ENCODE results near the gene PTPN14. TPM values are rescaled to one million over a fixed set of nuclear protein-coding genes. Genes with fewer than 3 reads are reported as not detected.

PTPN14 gene
- total RNA-seq, 1 experiment from 2014 or later: 37.5 TPM

DNA sequence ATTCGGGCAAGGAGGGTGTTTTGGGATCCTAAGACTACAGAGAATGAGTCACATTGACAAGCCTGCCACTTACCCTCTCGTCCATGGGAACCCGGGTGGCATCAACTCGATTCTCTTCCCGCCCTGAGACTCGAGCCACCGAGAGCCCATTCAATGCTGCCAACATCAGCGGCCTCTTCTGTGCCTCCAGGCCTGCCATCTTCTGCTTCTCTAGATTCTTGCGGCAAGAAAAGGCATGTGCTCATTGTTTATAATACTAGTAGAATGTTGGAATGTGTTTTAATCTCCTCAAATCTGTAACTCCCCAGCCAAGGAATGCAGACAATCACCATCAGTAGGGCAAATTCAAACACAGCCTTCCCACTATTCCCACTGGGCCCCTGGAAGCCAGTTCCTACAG, 173.5 kb downstream of the PTPN14 start:
- ATAC-seq: no peak
- ChIA-PET POLR2A (no interaction called here), CTCF (no interaction called here), RAD21 (ENCODE audit: low non-redundant PET in 1 of 2, low total read pairs in 2 of 2, uncharacterized antibody in 2 of 2, unreplicated experiment in 2 of 2) (no interaction called here)
- peaks cover under 1 to 3% of the 10 kb centered on the region in 2 experiments; a peak in 2 of 4 replicates for H3K36me3 ChIP-seq (ENCODE audit: control insufficient read depth in 1 of 2, insufficient read depth in 2 of 2, low read length in 2 of 2)
- no TSS peak for BruUV-seq (replicated peaks)
- H3K79me2 ChIP-seq (ENCODE audit: insufficient read depth, low read length): no peaks in the 10 kb centered on the region
- H3K9ac ChIP-seq (ENCODE audit: low read length): no peak overlapping the region
- intact Hi-C loops (cut with micrococcal nuclease): no loop called here
- DNase-seq (ENCODE audit: low read depth, low spot score): no peak
- no peaks in the 10 kb centered on the region for H3K27me3 ChIP-seq (ENCODE audit: insufficient read depth, low read length)
- no peak overlapping the region for H3K4me3 ChIP-seq (replicated peaks in 1 of 2; ENCODE audit: low read depth in 1 of 2, low read length in 2 of 2)
- no peaks in the 10 kb centered on the region for H3K9me2 ChIP-seq (ENCODE audit: insufficient read depth)
- H3K4me2 ChIP-seq (ENCODE audit: low read length): no peak overlapping the region
- no peaks in the 10 kb centered on the region for H4K20me1 ChIP-seq (ENCODE audit: insufficient read depth)
- H3K27ac ChIP-seq (ENCODE audit: low read depth, low read length): no peak overlapping the region; the same call in 1 of the 2 replicates
- no peak overlapping the region for H2AFZ ChIP-seq (ENCODE audit: low read depth, low read length, poor library complexity, severe bottlenecking)
- H3K4me1 ChIP-seq (ENCODE audit: control insufficient read depth in 1 of 2, insufficient read depth in 2 of 2, low read length in 2 of 2): peaks cover 15 to 24% of the 10 kb centered on the region in 2 experiments
- no peaks in the 10 kb centered on the region for H3K9me3 ChIP-seq (ENCODE audit: control insufficient read depth in 1 of 2, insufficient read depth in 1 of 2, low read depth in 1 of 2, low read length in 2 of 2)
- TF ChIP-seq ZNF274 (IDR thresholded peaks at IDR 0.05; ENCODE audit: low read depth, low read length): no peak
- no peak for TF ChIP-seq FOSL1 (IDR thresholded peaks at IDR 0.05; ENCODE audit: low read depth)
- TF ChIP-seq RAD21 (IDR thresholded peaks at IDR 0.05; ENCODE audit: low read depth): no peak
- no peak for TF ChIP-seq ELF1 (IDR thresholded peaks at IDR 0.05; ENCODE audit: borderline replicate concordance, low read depth)
- TF ChIP-seq POLR2A (IDR thresholded peaks at IDR 0.05; ENCODE audit: borderline replicate concordance, extremely low read depth, insufficient read depth, insufficient read length): no peak
- no peak for TF ChIP-seq EGR1 (IDR thresholded peaks at IDR 0.05; ENCODE audit: low read depth)
- TF ChIP-seq MAX (IDR thresholded peaks at IDR 0.05): no peak
- TF ChIP-seq ZFX (IDR thresholded peaks at IDR 0.05): no peak
- TF ChIP-seq, protein P1, sequence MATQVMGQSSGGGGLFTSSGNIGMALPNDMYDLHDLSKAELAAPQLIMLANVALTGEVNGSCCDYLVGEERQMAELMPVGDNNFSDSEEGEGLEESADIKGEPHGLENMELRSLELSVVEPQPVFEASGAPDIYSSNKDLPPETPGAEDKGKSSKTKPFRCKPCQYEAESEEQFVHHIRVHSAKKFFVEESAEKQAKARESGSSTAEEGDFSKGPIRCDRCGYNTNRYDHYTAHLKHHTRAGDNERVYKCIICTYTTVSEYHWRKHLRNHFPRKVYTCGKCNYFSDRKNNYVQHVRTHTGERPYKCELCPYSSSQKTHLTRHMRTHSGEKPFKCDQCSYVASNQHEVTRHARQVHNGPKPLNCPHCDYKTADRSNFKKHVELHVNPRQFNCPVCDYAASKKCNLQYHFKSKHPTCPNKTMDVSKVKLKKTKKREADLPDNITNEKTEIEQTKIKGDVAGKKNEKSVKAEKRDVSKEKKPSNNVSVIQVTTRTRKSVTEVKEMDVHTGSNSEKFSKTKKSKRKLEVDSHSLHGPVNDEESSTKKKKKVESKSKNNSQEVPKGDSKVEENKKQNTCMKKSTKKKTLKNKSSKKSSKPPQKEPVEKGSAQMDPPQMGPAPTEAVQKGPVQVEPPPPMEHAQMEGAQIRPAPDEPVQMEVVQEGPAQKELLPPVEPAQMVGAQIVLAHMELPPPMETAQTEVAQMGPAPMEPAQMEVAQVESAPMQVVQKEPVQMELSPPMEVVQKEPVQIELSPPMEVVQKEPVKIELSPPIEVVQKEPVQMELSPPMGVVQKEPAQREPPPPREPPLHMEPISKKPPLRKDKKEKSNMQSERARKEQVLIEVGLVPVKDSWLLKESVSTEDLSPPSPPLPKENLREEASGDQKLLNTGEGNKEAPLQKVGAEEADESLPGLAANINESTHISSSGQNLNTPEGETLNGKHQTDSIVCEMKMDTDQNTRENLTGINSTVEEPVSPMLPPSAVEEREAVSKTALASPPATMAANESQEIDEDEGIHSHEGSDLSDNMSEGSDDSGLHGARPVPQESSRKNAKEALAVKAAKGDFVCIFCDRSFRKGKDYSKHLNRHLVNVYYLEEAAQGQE (IDR thresholded peaks at IDR 0.05; ENCODE audit: low read depth): no peak
- TF ChIP-seq EZH2 (IDR thresholded peaks at IDR 0.05): no peak
- TF ChIP-seq SRF (IDR thresholded peaks at IDR 0.05; ENCODE audit: low read depth): no peak
